Stimulated activated CD4-positive, alpha-beta T cell treated with anti-CD3 and anti-CD28 coated beads, Interleukin-12 subunit alpha, Interleukin-12 subunit beta, amount 100 ng/mL, for 24 hours (primary cell): ENCODE results near the gene ENTHD1.

Source experiments
- DNase-seq, 2 experiments: peaks; one replicate each; pipeline ENCODE4 v3.0.0-alpha.2; 2020; ENCODE audit warnings: low read depth in 2 of 2

The ENTHD1 gene

DNA sequence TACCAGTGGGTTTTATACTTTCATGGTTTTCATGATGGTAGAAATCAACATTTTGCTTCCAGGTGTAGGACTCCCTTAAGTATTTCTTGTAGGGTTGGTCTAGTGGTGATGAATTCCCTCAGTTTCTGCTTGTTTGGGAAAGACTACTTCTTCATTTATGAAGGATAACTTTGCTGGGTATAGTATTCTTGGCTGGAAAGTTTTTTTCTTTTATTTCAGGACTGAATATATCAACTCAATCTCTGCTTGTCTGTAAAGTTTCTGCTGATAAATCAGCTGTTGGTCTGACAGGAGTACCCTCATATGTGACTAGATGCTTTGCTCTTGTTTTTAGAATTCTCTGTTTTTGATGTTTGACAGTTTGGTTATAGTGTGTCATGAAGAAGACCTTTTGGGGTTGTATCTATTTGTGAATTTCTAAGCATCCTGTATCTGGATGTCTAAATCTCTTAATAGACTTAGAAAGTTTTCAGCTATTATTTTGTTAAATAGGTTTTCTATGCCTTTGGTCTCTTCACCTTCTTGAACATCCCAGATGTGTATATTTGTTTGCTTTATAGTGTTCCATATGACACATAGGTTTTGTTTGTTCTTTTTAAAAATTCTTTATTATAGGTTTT is 95.9 kb downstream of the ENTHD1 start:
- no peak for DNase-seq

GRCh38 chr22:39789788-39790187 is 103.8 kb downstream of the ENTHD1 start:
- no peak for DNase-seq

GRCh38 chr22:39785232-39785631 is 108.3 kb downstream of the ENTHD1 start:
- DNase-seq = no peak

- no peak for DNase-seq
Measured at GRCh38 chr22:39777716-39778454, 115.7 kb downstream of the ENTHD1 start.

GRCh38 chr22:39776295-39777009 is 117.1 kb downstream of the ENTHD1 start:
- DNase-seq = no peak

DNA sequence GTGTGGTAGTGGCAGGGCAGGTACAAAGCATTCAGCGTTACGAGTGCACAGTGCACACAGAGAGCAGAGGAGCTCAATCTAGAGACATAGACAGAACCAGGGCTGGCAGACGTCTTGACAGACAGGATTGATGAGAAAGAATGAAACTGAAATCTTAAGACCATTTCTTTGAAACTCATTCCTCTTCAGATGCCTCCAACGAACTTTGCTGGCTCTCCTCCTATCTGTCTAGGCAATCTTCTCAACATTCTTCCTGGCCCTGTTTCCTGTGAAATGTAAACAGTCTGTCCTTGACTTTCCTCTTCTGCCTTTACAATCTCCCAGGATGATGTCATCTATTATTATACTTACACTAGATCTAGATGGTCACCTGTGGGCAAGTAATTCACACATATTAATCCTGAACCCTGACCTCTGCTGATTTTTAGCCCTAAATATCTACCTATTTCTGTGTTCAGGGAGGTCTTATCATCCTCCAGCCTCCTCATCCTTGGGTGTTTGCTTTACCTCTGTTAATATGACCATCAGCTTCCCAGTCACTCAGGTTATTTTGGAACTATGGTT is 119.5 kb downstream of the ENTHD1 start:
- peak; percentile 4 to 5 for DNase-seq

DNA sequence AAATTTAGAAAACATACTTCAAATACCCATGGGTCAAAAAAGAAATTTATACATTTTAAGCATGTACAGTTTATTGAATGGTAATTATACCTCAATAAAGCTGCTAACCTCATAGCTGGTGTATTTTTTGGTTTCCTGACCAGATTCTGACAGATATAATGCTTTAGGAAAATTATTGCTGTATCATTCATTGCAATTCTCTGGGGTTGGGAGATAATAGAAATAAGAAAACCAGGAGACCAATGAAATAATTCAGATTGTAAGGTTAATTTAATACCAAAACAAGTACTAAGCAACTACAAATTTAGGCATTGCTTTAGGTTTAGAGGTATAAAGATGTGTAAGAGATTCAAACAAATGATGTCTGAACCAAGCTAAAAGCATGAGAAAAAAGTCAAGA is 120.1 kb downstream of the ENTHD1 start:
- no peak for DNase-seq

GRCh38 chr22:39771486-39771885 is 122.1 kb downstream of the ENTHD1 start:
- DNase-seq = no peak

DNA sequence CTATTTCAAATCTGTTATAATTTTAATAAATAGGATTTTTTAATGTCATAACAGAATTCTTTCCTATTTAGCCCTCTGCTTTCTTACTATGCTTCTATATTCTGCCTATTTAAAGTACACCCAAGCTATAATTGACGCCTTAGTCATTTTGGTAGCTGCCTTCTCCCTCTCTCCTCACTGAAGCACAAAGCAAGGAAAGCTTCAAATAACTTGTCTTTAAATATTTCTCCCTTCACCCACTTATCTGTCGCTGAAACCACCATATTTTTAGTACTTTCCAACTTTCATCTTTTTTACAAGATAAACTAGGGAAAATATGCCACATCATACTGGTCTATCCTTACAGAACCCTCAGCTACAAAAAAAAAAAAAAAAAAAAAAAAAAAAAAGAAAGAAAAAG is 127.9 kb downstream of the ENTHD1 start:
- DNase-seq = no peak

- no peak for DNase-seq
Measured at GRCh38 chr22:39765046-39765445, 128.5 kb downstream of the ENTHD1 start.

GRCh38 chr22:39763276-39763675 is 130.3 kb downstream of the ENTHD1 start:
- DNase-seq = no peak

- no peak for DNase-seq
Measured at GRCh38 chr22:39750759-39751158, 142.8 kb downstream of the ENTHD1 start.

DNA sequence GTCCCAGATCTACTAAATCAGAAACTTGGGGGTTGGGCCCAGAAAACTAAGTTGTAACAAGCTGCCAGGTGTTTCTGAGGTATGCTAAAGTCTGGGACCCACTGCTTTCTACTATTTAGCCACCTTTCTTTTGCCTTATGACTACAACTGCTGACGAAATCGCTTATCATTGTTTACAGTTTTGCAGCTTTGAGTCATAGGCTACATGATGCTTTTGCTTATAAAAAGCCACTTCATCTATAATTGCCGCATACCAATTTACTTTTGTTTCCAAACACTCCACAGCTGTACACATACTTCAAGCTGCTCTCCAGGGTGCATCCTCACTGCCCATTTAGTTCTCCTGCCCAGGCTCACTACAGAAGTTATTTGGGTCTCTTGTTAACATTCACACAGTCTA is 144.7 kb downstream of the ENTHD1 start:
- DNase-seq = no peak

GRCh38 chr22:39746600-39747262 is 146.8 kb downstream of the ENTHD1 start:
- DNase-seq = no peak

- DNase-seq = no peak
Measured at GRCh38 chr22:39745789-39746188, 147.8 kb downstream of the ENTHD1 start.

DNA sequence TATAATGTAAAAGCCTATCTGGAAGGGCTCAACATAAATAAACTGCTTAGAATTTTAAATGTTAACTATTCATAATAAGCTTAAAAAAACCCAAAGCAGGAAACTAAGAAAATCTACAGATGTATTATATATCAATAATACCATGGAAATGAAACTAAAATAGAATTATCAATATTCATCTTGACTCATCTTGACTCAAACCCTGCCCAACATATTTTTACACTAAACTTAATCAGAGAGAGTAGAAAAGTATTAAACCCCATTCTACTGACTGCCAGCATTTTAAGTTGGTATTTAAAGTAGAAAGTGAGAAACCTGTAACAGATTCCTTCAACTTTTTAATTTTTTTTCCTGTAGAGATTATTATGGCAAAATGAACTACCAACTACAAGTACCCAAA is 149.2 kb downstream of the ENTHD1 start:
- no peak for DNase-seq

GRCh38 chr22:39743935-39744334 is 149.6 kb downstream of the ENTHD1 start:
- no peak for DNase-seq

DNA sequence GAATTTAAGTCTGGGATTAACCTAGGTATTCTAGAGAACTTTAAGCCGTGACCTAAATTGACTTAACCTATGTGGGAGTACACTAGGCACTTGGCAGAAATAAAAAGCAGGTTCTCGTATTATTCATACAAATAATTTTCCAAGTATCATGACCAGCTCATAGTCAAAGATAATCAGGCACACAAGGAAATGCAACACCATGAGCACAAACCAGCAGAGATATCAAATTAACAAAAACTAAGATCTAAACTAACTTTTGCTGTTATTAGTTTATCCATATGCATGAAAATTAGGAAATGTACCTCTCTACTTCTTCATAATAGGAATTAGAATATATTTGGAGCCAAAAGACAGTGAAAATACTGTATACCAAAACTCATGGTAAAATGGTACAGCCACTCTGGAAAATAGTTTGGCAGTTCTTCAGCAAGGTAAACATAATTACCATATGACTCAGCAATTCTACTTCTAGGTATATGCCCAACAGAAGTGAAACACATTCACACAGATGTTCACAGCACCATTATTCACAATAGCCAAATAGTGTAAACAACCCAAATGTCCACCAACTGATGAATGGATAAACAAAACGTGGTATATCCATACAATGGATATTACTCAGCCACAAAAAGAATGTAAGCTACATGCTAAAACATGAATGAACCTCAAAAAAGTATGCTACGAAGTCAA is 154.1 kb downstream of the ENTHD1 start:
- DNase-seq = no peak

- DNase-seq = no peak
Measured at GRCh38 chr22:39738746-39739145, 154.8 kb downstream of the ENTHD1 start.

DNA sequence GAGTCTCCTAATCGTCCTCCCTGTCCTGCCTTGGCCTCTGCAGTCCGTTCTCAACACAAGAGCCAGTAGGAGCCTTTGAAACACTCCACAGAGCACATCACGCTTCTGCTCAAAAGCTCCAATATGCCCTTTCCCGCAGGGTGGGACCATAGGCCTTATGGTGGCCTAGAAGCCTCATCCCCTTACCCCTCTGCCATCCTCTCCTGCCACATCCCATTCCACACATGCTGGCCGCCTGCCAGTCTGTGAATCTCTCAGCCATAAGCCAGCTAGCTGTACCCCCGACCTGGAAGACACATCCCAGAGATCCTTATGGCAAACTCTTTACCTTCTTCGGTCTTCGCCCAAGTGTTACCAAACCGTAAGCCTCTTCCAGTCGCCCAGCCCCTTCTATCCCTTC is 157.8 kb downstream of the ENTHD1 start:
- no peak for DNase-seq

GRCh38 chr22:39734866-39735265 is 158.7 kb downstream of the ENTHD1 start:
- no peak for DNase-seq
